Caco-2 (cell line): ENCODE data around the gene FADS3. TPM values are rescaled to one million over a fixed set of nuclear protein-coding genes. Genes with fewer than 3 reads are reported as not detected.

Source experiments
- BruUV-seq: library from RNA; stranded (reverse); fragments of 400-500 nt; replicated peaks from 2 replicates; lab custom pipeline; 2021; lab: Mats Ljungman, UMichigan
- CTCF ChIA-PET: fragments of 300-600 bp; sonication (Branson Sonifier 250); formaldehyde crosslinking; loops from one replicate; lab custom pipeline; 2022; ENCODE audit warnings: antibody characterized with exemption; lab: Charles Lee
- POLR2A ChIA-PET: fragments of 300-600 bp; sonication (Branson Sonifier 250); formaldehyde crosslinking; loops from one replicate; lab custom pipeline; 2022; ENCODE audit warnings: antibody characterized with exemption; lab: Charles Lee
- DNase-seq, 2 experiments: peaks; one replicate each; pipeline versions ENCODE4 v3.0.0 to v3.0.0-alpha.2; 2020 to 2022
- H3K27me3 ChIP-seq: replicated peaks from 2 replicates; pipeline ENCODE4 v1.6.0; 2011; ENCODE audit warnings: low read length; ENCODE audit not compliant: control insufficient read depth, insufficient read depth
- H3K36me3 ChIP-seq: 2 replicates; pipeline ENCODE4 v1.5.1; 2011; ENCODE audit warnings: low read length; ENCODE audit not compliant: control insufficient read depth, insufficient read depth
- H3K4me1 ChIP-seq: fragments of 250-450 bp; sonication (Bioruptor Pico); 2 replicates; pipeline ENCODE4 v1.5.1; 2020; ENCODE audit warnings: mild to moderate bottlenecking
- H3K4me3 ChIP-seq: 2 replicates; pipeline ENCODE4 v1.5.1; 2011; ENCODE audit warnings: low read depth, mild to moderate bottlenecking, control low read depth, low read length
- H3K9me3 ChIP-seq: fragments of 250-450 bp; sonication (Bioruptor Pico); 2 replicates; pipeline ENCODE4 v1.5.1; 2020; ENCODE audit warnings: mild to moderate bottlenecking, moderate library complexity
- H3K27ac Mint-ChIP-seq: one replicate; pipeline ENCODE4 v1.8.0; 2022; ENCODE audit warnings: mixed read lengths; ENCODE audit not compliant: unreplicated experiment
- H3K27me3 Mint-ChIP-seq: one replicate; pipeline ENCODE4 v1.8.0; 2022; ENCODE audit warnings: mixed read lengths; ENCODE audit not compliant: insufficient read depth, unreplicated experiment
- H3K36me3 Mint-ChIP-seq: one replicate; pipeline ENCODE4 v1.8.0; 2022; ENCODE audit warnings: mild to moderate bottlenecking, mixed read lengths; ENCODE audit not compliant: insufficient read depth, unreplicated experiment
- H3K4me1 Mint-ChIP-seq: one replicate; pipeline ENCODE4 v1.8.0; 2022; ENCODE audit warnings: low read depth, mixed read lengths; ENCODE audit not compliant: unreplicated experiment
- H3K4me3 Mint-ChIP-seq: one replicate; pipeline ENCODE4 v1.8.0; 2022; ENCODE audit warnings: mild to moderate bottlenecking, moderate library complexity, mixed read lengths; ENCODE audit not compliant: unreplicated experiment
- H3K9me3 Mint-ChIP-seq: one replicate; pipeline ENCODE4 v1.8.0; 2022; ENCODE audit warnings: mixed read lengths; ENCODE audit not compliant: unreplicated experiment
- intact Hi-C: fragments of 100-400 bp; cut with micrococcal nuclease; formaldehyde crosslinking; loops from one replicate; pipeline ENCODE4 v1.10.0; 2022; ENCODE audit not compliant: unreplicated experiment
- total RNA-seq: library from RNA; stranded (reverse); gene quantifications from 2 replicates; pipeline ENCODE4 v1.2.3, GENCODE V29; 2022
- TF ChIP-seq, protein P1 (sequence below), 2 experiments: fragments of 200-600 bp in 1 of 2; IDR thresholded peaks; 1 replicate in 1 of 2; 2 replicates in 1 of 2; pipeline versions ENCODE4 v1.5.1 to v1.8.0; 2011 to 2022; ENCODE audit warnings: antibody characterized with exemption in 1 of 2, control low read depth in 1 of 2, inconsistent platforms in 1 of 2, low read depth in 1 of 2, low read length in 1 of 2, mild to moderate bottlenecking in 1 of 2, moderate library complexity in 1 of 2; ENCODE audit not compliant: insufficient read depth in 1 of 2, severe bottlenecking in 1 of 2, unreplicated experiment in 1 of 2

The FADS3 gene
- total RNA-seq, 1 experiment from 2014 or later = 32.7 TPM

DNA sequence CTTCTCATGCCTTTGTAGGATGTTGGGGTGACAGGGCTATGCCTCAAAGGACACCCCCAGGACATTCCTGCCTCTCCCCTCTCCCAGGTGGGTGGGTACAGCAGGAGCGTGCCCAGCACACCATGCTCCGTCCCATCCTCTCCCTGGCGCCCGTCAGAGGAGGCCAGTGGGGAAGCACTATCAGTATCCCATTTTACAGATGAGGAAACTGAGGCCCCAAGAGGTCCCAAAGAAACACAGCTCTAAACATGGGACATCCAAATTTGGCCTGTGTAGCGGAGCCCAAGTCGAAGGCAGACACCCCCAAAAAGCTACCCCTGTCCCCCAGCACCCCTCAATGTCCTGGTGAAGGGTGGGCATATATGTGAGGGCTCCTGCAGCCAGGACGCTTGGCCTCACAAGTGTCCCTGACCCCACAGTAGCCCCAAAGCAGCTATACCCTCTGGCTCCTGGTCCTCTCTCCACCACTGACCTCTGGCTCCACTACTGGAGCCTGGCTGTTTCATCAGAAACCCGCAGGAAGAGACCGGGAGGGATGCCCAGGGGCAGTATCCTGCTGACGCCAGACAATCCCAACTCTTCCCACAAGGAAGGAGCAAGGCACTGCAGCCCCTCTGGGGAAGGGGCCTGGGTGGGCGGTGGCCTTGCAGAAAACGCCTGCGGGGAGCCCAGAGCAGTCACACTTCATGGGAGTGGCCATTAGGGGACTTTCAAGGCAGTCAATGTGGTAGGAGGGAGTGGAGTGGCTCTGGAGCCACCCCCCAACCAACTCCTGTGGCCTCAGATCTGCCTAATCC is 5.4 kb downstream of the FADS3 start:
- TF ChIP-seq, protein P1, sequence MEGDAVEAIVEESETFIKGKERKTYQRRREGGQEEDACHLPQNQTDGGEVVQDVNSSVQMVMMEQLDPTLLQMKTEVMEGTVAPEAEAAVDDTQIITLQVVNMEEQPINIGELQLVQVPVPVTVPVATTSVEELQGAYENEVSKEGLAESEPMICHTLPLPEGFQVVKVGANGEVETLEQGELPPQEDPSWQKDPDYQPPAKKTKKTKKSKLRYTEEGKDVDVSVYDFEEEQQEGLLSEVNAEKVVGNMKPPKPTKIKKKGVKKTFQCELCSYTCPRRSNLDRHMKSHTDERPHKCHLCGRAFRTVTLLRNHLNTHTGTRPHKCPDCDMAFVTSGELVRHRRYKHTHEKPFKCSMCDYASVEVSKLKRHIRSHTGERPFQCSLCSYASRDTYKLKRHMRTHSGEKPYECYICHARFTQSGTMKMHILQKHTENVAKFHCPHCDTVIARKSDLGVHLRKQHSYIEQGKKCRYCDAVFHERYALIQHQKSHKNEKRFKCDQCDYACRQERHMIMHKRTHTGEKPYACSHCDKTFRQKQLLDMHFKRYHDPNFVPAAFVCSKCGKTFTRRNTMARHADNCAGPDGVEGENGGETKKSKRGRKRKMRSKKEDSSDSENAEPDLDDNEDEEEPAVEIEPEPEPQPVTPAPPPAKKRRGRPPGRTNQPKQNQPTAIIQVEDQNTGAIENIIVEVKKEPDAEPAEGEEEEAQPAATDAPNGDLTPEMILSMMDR (IDR thresholded peaks at IDR 0.05; ENCODE audit: insufficient read depth in 1 of 2, low read depth in 1 of 2, low read length in 1 of 2, severe bottlenecking in 1 of 2, unreplicated experiment in 1 of 2) = no peak
- no peak overlapping the region for H3K4me3 Mint-ChIP-seq
- BruUV-seq = no TSS peak
- no peak overlapping the region for H3K27ac Mint-ChIP-seq
- peaks cover 12% of the 10 kb centered on the region for H3K4me1 ChIP-seq
- peaks cover 10% of the 10 kb centered on the region for H3K4me1 Mint-ChIP-seq
- peaks cover 4% of the 10 kb centered on the region for H3K36me3 Mint-ChIP-seq
- H3K9me3 ChIP-seq = no peaks in the 10 kb centered on the region
- intact Hi-C loops = no loop called here
- POLR2A ChIA-PET = no interaction called here
- H3K27me3 Mint-ChIP-seq = no peaks in the 10 kb centered on the region
- no peaks in the 10 kb centered on the region for H3K36me3 ChIP-seq
- CTCF ChIA-PET = interaction anchor here (0.5 to 1.3 kb wide), 4 partner anchors 14 to 213 kb away, joined by 3 to 4 read pairs (median 3); no protein-coding TSS in a partner anchor
- no peaks in the 10 kb centered on the region for H3K9me3 Mint-ChIP-seq
- H3K27me3 ChIP-seq = no peaks in the 10 kb centered on the region
- DNase-seq = no peak
- no peak overlapping the region for H3K4me3 ChIP-seq

- H3K4me1 Mint-ChIP-seq = peaks cover 13% of the 10 kb centered on the region
- no peaks in the 10 kb centered on the region for H3K9me3 Mint-ChIP-seq
- no TSS peak for BruUV-seq
- H3K36me3 Mint-ChIP-seq = no peaks in the 10 kb centered on the region
- no peak overlapping the region for H3K27ac Mint-ChIP-seq
- Histone ChIP-seq H3K27me3 (no peaks in the 10 kb centered on the region), H3K4me3 (no peak overlapping the region), H3K36me3 (no peaks in the 10 kb centered on the region), H3K4me1 (peaks cover 8% of the 10 kb centered on the region), H3K9me3 (no peaks in the 10 kb centered on the region)
- ChIA-PET CTCF (interaction anchor here (0.5 to 1.3 kb wide), 6 partner anchors 10 to 214 kb away, joined by 3 to 11 read pairs (median 4); no protein-coding TSS in a partner anchor), POLR2A (interaction anchor here (0.8 kb wide), 1 partner anchor 82 kb away, joined by 3 read pairs; the partner anchor contains the start of gene FTH1)
- H3K27me3 Mint-ChIP-seq = no peaks in the 10 kb centered on the region
- H3K4me3 Mint-ChIP-seq = no peak overlapping the region
- DNase-seq = no peak
- intact Hi-C loops = no loop called here
- TF ChIP-seq, protein P1 (IDR thresholded peaks at IDR 0.05; ENCODE audit: insufficient read depth in 1 of 2, low read depth in 1 of 2, low read length in 1 of 2, severe bottlenecking in 1 of 2, unreplicated experiment in 1 of 2) = no peak
Observed at GRCh38 chr11:61885166-61885778, 6.1 kb downstream of the FADS3 start.

DNA sequence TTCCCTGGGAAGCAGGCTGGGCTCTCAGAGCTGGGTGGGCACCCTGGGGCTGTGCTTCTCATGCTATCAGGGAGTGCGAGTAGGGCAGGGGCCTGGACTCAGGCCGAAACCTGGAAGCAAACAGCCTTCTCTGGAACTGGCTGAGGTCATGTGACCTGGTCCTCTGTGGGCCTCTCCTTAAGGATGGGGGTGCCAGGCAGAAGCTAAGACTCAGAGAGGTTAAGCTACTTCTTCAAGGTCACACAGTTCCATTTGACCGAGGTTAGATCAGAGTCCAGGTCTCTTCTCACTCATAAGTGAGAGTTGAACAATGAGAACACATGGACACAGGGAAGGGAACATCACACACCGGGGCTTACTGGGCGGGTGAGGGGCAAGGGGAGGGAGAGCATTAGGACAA is 7.4 kb downstream of the FADS3 start:
- Mint-ChIP-seq H3K9me3 (no peaks in the 10 kb centered on the region), H3K36me3 (no peaks in the 10 kb centered on the region), H3K27me3 (no peaks in the 10 kb centered on the region), H3K4me1 (peaks cover 13% of the 10 kb centered on the region), H3K27ac (no peak overlapping the region), H3K4me3 (no peak overlapping the region)
- ChIA-PET POLR2A (no interaction called here), CTCF (interaction anchor here (1.2 kb wide), 1 partner anchor 9 kb away, joined by 6 read pairs; no protein-coding TSS in a partner anchor)
- H3K27me3 ChIP-seq = no peaks in the 10 kb centered on the region
- H3K4me3 ChIP-seq = no peak overlapping the region
- no peaks in the 10 kb centered on the region for H3K36me3 ChIP-seq
- TF ChIP-seq, protein P1 (IDR thresholded peaks at IDR 0.05; ENCODE audit: insufficient read depth in 1 of 2, low read depth in 1 of 2, low read length in 1 of 2, severe bottlenecking in 1 of 2, unreplicated experiment in 1 of 2) = no peak
- no peak for DNase-seq
- peaks cover 5% of the 10 kb centered on the region; the same call in 1 of the 2 replicates for H3K4me1 ChIP-seq
- BruUV-seq = no TSS peak
- intact Hi-C loops = no loop called here
- no peaks in the 10 kb centered on the region for H3K9me3 ChIP-seq
